ENCODE results near the gene GSTM1. TPM values are rescaled to one million over a fixed set of nuclear protein-coding genes. Genes with fewer than 3 reads are reported as not detected.

GSTM1 gene
- total RNA-seq, 4 donors from 2014 or later = 42.7 TPM; not detected in 3

DNA sequence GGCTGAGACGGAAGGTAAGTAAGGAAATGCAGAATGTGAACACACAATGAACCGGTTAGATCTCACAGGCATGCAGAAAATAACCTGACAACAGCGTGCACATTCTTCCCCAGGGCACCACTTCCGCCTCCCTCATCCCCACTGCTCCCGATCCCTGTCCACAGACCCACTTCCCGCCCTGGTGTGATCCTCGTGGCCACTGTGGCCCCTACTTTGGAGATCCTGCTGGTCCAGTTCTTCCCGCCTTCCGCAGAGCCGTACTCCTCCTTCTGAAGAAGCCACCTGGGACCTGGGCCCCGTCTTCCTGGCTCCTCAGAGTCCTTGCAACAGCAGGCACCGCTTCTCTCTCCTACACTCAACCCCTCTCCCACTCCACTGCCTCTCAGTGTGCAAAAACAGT is 33.1 kb upstream of the GSTM1 start:
- TF ChIP-seq, protein P1, sequence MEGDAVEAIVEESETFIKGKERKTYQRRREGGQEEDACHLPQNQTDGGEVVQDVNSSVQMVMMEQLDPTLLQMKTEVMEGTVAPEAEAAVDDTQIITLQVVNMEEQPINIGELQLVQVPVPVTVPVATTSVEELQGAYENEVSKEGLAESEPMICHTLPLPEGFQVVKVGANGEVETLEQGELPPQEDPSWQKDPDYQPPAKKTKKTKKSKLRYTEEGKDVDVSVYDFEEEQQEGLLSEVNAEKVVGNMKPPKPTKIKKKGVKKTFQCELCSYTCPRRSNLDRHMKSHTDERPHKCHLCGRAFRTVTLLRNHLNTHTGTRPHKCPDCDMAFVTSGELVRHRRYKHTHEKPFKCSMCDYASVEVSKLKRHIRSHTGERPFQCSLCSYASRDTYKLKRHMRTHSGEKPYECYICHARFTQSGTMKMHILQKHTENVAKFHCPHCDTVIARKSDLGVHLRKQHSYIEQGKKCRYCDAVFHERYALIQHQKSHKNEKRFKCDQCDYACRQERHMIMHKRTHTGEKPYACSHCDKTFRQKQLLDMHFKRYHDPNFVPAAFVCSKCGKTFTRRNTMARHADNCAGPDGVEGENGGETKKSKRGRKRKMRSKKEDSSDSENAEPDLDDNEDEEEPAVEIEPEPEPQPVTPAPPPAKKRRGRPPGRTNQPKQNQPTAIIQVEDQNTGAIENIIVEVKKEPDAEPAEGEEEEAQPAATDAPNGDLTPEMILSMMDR (IDR thresholded peaks at IDR 0.05; ENCODE audit: low read depth) = no peak

DNA sequence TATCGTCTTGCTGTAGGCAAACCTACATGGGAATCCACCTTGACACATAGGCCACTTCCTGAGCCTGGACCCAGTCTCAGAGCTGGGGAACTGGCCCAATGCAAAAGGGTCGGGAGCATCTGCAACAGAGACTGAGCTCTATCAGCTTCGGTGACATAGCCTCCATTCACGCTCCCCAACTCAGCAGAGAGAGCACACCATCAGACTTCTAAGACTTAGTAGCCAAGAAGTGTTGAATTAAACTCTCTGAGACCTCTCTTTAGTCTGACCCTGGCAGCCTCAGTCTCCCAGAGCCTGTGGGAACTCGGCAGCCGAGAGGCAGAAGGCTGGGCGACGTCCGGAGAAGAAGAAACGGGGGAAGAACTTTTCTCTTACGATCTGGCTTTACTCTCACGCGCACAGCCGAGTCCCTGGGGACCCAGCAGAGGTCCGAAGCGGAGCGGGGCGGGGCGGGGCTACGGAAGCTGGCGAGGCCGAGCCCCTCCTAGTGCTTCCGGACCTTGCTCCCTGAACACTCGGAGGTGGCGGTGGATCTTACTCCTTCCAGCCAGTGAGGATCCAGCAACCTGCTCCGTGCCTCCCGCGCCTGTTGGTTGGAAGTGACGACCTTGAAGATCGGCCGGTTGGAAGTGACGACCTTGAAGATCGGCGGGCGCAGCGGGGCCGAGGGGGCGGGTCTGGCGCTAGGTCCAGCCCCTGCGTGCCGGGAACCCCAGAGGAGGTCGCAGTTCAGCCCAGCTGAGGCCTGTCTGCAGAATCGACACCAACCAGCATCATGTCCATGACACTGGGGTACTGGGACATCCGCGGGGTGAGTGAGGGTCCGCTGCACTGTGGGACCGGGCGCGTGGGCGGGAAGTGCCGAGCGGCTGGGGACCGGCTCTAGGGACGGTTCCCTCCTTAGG is 31.8 kb upstream of the GSTM1 start, which contains the start of gene GSTM4:
Gene GSTM4 (plus strand): TSS at position 485 of the 905 bp plus-strand sequence. CDS start 291 bp downstream, at position 776.
- TF ChIP-seq, protein P1 (IDR thresholded peaks at IDR 0.05; ENCODE audit: low read depth) = no peak

DNA sequence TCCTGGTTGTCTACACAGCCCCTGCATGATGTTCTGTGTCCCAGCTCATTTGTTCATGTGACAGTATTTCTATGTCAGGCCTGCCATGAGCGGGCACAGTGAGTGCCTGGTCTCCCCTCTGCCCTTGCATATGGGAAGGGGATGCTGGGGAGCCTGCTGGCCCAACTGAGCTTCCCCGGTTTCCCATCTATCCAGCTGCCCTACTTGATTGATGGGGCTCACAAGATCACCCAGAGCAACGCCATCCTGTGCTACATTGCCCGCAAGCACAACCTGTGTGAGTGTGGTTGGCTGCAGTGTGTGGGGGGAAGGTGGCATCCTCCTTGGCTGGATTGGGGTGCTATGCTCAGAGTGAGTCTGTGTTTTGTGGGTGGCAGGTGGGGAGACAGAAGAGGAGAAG is 30.2 kb upstream of the GSTM1 start:
- TF ChIP-seq, protein P1 (IDR thresholded peaks at IDR 0.05; ENCODE audit: low read depth) = no peak

DNA sequence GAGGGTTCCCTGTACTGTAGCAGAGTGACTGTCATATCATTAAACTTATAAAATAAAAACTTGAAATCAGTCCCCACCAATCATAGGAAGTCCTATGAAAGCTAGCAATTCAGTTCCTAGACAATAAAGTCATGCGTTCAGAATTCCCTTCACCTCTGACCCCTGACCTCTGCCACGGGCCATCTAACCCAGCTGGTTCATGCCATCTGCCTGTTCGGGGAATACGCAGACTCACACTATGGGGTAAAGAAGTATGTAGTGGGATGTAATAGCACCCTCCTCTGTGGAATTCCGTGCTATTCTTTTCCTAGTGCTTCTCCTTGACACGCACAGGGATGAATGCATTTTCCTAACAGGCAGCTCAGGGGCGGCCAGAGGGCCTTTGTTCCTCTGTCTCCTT is 29.6 kb upstream of the GSTM1 start:
- TF ChIP-seq, protein P1 (IDR thresholded peaks at IDR 0.05; ENCODE audit: low read depth) = no peak

DNA sequence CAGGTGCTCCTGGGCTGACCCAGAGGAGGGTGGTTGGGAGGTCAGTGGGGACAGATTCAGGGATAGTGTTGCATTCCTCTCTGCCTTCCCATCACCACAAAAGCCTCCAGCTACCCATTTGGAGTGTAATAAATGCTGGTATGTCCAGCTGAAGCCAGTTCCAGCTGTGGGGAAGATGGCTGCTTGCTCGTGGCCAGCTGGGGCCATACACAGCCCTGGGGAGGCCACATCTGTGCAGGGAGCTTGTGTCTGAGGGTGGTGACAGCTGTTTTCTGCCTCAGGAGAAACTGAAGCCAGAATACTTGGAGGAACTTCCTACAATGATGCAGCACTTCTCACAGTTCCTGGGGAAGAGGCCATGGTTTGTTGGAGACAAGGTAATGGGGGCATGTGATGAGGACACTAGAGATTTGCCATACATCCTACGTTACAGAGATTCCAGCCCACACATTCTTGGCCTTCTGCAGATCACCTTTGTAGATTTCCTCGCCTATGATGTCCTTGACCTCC is 29.0 kb upstream of the GSTM1 start:
- TF ChIP-seq, protein P1 (IDR thresholded peaks at IDR 0.05; ENCODE audit: low read depth) = no peak

DNA sequence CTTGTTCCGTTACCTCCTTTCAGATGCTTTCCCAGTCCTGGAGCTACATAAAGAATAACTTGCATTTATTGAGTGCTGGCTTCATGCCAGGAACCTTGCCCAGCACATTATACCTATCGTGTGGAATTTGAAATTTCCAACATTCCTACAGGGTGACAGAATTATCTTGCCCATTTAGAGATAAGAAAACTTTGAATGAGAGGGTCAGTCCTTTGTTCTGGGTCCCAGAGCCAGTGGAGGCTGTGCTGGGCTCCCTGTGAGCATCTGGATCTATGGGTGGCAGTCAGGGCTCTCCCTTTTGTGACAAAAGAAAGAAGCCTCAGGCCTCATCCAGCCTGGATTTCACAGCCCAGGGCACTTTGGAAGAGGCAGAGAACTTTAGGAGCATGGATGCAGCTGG is 28.5 kb upstream of the GSTM1 start:
- TF ChIP-seq, protein P1 (IDR thresholded peaks at IDR 0.05; ENCODE audit: low read depth) = no peak

DNA sequence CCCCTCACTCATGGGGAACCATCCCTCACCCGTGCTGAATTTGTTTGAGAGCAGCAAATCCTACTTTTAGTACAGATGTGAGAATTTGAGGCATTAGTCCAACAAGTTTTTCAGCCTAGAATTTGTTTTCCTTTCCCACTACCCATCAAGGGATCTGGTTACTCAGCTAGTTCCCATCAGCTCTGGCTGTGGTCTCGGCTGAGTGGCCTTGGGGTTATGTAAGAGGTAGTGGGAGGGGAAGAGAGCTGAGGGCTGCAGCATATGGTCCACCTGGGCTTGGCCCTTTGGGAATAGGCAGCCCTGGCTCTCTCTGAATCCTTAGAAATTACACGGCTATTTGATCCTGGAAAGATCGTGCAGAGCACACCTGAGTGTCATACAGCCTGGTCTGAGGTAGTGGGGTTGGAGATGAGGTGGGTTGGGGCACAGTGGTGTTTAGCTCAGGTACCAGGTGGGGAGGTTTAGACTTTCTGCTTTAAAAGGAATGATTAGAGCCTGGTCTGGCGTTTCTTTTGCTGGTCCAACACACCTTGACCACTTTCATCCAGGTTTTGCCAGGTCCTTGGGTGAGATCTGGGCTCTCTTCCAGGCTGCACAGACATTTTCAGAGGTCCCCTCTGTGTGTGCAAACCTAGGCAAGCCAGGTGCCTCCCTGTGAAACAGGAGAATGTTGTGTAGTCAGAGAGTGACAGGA is 27.5 kb upstream of the GSTM1 start:
- TF ChIP-seq, protein P1 (IDR thresholded peaks at IDR 0.05; ENCODE audit: low read depth) = no peak

All from subcutaneous adipose tissue (tissue), 4 donors.